Stomach smooth muscle (tissue), 2 donors: ENCODE results near the gene DCAF7.

Experiments
- H3K27ac ChIP-seq: one replicate; pipeline ENCODE4 v1.7.0; 2013; ENCODE audit warnings: mild to moderate bottlenecking, low read length, inconsistent platforms
- H3K27me3 ChIP-seq, 2 donors: one replicate each; pipeline ENCODE4 v1.7.0; 2013; ENCODE audit warnings: low read length in 2 of 2; ENCODE audit not compliant: insufficient read depth in 2 of 2, control insufficient read depth in 1 of 2
- H3K36me3 ChIP-seq, 2 donors: one replicate each; pipeline ENCODE4 v1.7.0; 2013; ENCODE audit warnings: low read length in 2 of 2; ENCODE audit not compliant: control insufficient read depth in 2 of 2, insufficient read depth in 2 of 2
- H3K4me1 ChIP-seq: one replicate; pipeline ENCODE4 v1.7.0; 2013; ENCODE audit warnings: low read length; ENCODE audit not compliant: control insufficient read depth, insufficient read depth
- H3K4me3 ChIP-seq, 2 donors: one replicate each; pipeline ENCODE4 v1.7.0; 2013; ENCODE audit warnings: low read length in 2 of 2
- H3K9ac ChIP-seq, 2 donors: one replicate each; pipeline ENCODE4 v1.7.0; 2013; ENCODE audit warnings: low read length in 2 of 2, mild to moderate bottlenecking in 1 of 2
- H3K9me3 ChIP-seq, 2 donors: one replicate each; pipeline ENCODE4 v1.7.0; 2013; ENCODE audit warnings: low read length in 2 of 2; ENCODE audit not compliant: control insufficient read depth in 2 of 2
- donor health status: healthy.
- donor health status: Pancreatic carcinoma.

DCAF7 gene

DNA sequence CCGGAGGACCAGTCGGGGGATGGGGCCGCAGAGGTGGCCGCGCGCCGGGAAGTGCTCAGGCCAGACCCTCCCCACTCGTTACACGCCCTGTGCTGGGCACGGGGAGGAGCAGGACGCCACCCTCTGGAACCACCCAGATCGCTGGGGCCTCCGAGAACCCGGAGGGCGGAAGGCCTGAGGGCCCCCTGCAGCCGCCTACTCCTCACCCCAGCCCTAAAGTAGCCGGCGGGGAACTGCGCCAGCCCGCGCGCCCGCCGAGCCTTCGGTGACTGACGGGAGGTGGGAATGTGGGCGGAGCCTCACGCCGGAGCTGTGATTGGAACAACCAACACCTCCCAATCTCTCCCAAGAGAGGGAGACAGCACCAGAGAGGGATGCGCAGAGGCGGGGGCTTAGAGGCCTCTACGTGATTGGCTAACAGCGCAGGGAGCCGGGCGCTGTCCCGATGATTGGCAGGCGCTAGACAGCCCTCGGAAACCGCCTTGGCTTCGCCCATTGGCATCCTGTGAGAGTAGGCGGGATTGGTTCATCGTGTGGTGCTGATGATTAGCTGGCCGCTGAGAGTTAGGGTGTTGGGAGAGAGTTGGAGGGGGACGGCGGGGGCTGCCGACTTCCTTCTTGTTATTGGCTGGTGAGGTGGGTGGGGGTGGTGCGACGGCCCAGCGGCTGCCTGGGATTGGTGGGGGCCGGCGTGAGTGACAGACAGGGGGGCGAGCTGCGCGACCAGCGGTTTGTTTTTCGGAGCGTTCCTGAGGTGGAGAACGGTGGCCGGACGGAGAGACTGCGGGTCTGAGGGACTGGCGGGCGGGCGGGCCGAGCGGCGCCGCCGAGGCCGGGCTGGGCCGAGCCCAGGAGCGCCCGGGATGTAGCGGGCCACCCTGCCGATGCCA lies 71.7 kb downstream of the DCAF7 start, which contains the start of gene MAP3K3:
MAP3K3 (plus strand) TSS at position 734 of the 890 bp plus-strand sequence. CDS start 343 bp downstream, outside the sequence.
- peak within 1 kb of the TSS; percentile 83 to 85 for H3K4me3 ChIP-seq
- H3K36me3 ChIP-seq: no peaks in the 10 kb centered on the region
- peak within 1 kb of the TSS; percentile 80 to 85 for H3K9ac ChIP-seq
- no peaks in the 10 kb centered on the region for H3K27me3 ChIP-seq
- peaks cover 13% of the 10 kb centered on the region for H3K4me1 ChIP-seq
- H3K27ac ChIP-seq: peak within 1 kb of the TSS; percentile 60
- no peaks in the 10 kb centered on the region for H3K9me3 ChIP-seq

- H3K4me1 ChIP-seq: peaks cover 13% of the 10 kb centered on the region
- H3K9ac ChIP-seq: peak overlapping the region; percentile 65 to 80
- peak overlapping the region; percentile 83 to 85 for H3K4me3 ChIP-seq
Observed at GRCh38 chr17:63622574-63623390, 72.5 kb downstream of the DCAF7 start.

DNA sequence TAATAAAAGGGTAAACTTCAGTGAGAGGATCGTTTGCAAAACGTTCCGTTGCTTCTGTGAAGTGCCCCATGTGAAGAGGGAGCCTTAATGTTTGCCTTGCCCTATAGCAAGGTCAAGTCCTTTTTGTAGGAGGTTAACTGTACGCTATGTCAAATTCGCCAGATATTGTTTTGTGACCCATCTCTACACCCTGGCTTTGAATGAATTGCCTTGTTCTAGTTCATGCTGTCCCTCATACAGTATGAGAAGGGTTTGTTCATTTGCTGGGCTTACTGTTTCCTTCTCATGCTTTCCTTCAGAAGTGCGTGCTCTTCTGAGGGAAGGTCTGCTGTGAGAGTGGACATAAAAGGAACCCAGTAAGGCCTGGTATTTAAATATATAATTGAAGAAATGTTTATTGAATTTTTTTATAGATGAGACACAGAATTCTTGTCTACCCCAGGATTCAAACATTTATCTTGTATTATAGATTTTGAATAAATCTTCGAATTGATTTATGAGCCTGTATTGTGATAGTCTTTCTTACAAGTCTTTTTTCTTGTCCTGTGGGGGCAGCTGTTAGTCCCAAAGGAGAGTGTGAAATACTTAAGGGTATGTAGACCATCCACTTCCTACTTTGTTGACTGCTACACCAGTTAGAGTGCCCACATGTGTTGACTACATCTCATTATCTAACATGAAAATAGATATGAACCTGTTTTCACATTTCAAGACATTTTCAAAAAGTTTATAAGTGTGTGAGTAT lies 73.7 kb downstream of the DCAF7 start:
- no peak overlapping the region for H3K27ac ChIP-seq
- peak overlapping the region; percentile 83 to 85 for H3K4me3 ChIP-seq

More at GRCh38 chr17:63622574-63623390, 72.5 kb downstream of the DCAF7 start:
- Histone ChIP-seq H3K9me3 (no peaks in the 10 kb centered on the region), H3K36me3 (no peaks in the 10 kb centered on the region), H3K27ac (peak overlapping the region; percentile 58), H3K27me3 (no peaks in the 10 kb centered on the region)

DNA sequence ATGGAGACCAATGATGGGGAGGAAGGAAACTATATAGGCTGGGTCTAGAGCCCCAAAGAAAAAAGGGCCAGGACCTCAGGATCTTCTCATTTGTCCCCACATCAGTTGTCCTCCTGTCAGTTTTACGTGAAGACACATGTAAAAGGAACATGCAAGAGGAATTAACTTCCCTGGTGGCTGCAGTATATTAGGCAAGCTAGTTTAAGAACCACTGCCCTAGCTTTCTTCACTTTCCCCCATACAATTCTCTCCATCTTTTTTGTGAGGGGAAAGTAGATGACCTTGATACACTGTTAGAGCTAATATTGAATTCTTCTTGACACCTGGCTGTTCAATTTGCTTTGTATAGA lies 74.2 kb downstream of the DCAF7 start:
- Histone ChIP-seq H3K4me1 (peaks cover 13% of the 10 kb centered on the region), H3K9ac (no peak overlapping the region)

More for the DNA sequence above, 73.7 kb downstream of the DCAF7 start:
- peaks cover 13% of the 10 kb centered on the region for H3K4me1 ChIP-seq
- H3K9me3 ChIP-seq: no peaks in the 10 kb centered on the region
- H3K36me3 ChIP-seq: no peaks in the 10 kb centered on the region
- H3K9ac ChIP-seq: peak overlapping the region; percentile 3 to 80
- no peaks in the 10 kb centered on the region for H3K27me3 ChIP-seq

GRCh38 chr17:63626551-63627180 lies 76.4 kb downstream of the DCAF7 start:
- Histone ChIP-seq H3K4me3 (peak overlapping the region in 1 of 2 donors; percentile 35), H3K36me3 (no peaks in the 10 kb centered on the region), H3K9me3 (no peaks in the 10 kb centered on the region), H3K9ac (no peak overlapping the region), H3K27ac (no peak overlapping the region), H3K4me1 (peaks cover 9% of the 10 kb centered on the region), H3K27me3 (no peaks in the 10 kb centered on the region)

More for the DNA sequence above, 74.2 kb downstream of the DCAF7 start:
- Histone ChIP-seq H3K27ac (no peak overlapping the region), H3K4me3 (peak overlapping the region in 1 of 2 donors; percentile 23), H3K27me3 (no peaks in the 10 kb centered on the region), H3K36me3 (no peaks in the 10 kb centered on the region), H3K9me3 (no peaks in the 10 kb centered on the region)

GRCh38 chr17:63629627-63630026 lies 79.3 kb downstream of the DCAF7 start:
- Histone ChIP-seq H3K4me3 (no peak overlapping the region), H3K4me1 (peaks cover 8% of the 10 kb centered on the region), H3K36me3 (peaks cover 3 to 7% of the 10 kb centered on the region in 2 donors), H3K27ac (no peak overlapping the region), H3K9ac (no peak overlapping the region), H3K9me3 (no peaks in the 10 kb centered on the region), H3K27me3 (no peaks in the 10 kb centered on the region)

DNA sequence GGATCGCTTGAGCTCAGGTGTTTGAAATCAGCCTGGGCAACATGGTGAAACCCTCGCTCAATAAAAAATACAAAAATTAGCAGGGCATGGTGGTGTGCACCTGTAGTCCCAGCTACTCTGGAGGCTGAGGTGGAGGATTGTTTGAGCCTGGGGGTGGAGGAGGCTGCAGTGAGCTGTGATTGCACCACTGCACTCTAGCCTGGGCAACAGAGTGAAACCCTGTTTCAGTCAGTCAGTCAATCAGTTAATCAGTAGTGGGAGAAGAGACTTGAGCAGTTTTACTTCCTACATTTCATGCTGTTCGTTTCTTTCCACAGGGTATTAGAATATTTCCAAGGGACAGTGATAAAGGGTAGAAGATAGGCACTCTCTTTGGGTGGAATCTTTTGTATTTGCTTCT lies 80.8 kb downstream of the DCAF7 start:
- Histone ChIP-seq H3K4me3 (no peak overlapping the region), H3K9me3 (no peaks in the 10 kb centered on the region), H3K27ac (no peak overlapping the region), H3K9ac (no peak overlapping the region), H3K36me3 (peaks cover 3 to 7% of the 10 kb centered on the region in 2 donors), H3K27me3 (no peaks in the 10 kb centered on the region), H3K4me1 (peaks cover 3% of the 10 kb centered on the region)

GRCh38 chr17:63631626-63632025 lies 81.3 kb downstream of the DCAF7 start:
- no peak overlapping the region for H3K27ac ChIP-seq
- H3K4me3 ChIP-seq: no peak overlapping the region
- H3K27me3 ChIP-seq: no peaks in the 10 kb centered on the region
- H3K9ac ChIP-seq: no peak overlapping the region
- peaks cover 5% of the 10 kb centered on the region for H3K4me1 ChIP-seq
- no peaks in the 10 kb centered on the region for H3K9me3 ChIP-seq
- peaks cover 3 to 11% of the 10 kb centered on the region in 2 donors for H3K36me3 ChIP-seq

GRCh38 chr17:63633742-63634141 lies 83.5 kb downstream of the DCAF7 start:
- Histone ChIP-seq H3K27me3 (no peaks in the 10 kb centered on the region), H3K9ac (no peak overlapping the region), H3K9me3 (no peaks in the 10 kb centered on the region), H3K4me3 (no peak overlapping the region), H3K27ac (no peak overlapping the region), H3K36me3 (peaks cover 3 to 18% of the 10 kb centered on the region in 2 donors), H3K4me1 (peaks cover 9% of the 10 kb centered on the region)

- Histone ChIP-seq H3K36me3 (peaks cover 3 to 18% of the 10 kb centered on the region in 2 donors), H3K9ac (no peak overlapping the region), H3K27ac (no peak overlapping the region), H3K4me1 (peaks cover 12% of the 10 kb centered on the region), H3K4me3 (no peak overlapping the region), H3K27me3 (no peaks in the 10 kb centered on the region), H3K9me3 (no peaks in the 10 kb centered on the region)
Observed at GRCh38 chr17:63634163-63634562, 83.9 kb downstream of the DCAF7 start.
